Middle frontal gyrus (tissue), 1 donor: ENCODE data around the gene PLPP3.

Experiments
- DNase-seq: peaks from one replicate; pipeline ENCODE4 v3.0.0-alpha.2; 2015; ENCODE audit warnings: low spot score; ENCODE audit errors: extremely low spot score

PLPP3 gene

DNA sequence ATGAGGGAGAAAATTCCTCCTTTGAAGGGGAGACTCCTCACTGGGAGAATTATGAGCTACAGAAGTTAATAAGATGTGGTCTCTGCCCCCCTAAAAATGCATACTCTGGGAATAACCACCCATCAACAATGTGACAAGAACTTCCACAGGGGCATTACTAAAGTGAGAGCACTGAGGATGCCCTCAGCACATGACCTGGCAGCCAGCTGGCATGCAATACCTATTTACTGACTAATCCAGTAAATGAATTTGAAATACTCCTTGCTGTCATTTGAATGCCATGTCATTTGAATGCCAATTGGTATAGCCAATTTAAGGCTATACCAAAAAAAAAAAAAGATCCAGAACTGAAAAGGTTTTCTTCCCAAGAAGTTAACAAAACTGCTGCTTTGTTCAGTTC is 30.8 kb downstream of the PLPP3 start:
- DNase-seq: no peak

DNA sequence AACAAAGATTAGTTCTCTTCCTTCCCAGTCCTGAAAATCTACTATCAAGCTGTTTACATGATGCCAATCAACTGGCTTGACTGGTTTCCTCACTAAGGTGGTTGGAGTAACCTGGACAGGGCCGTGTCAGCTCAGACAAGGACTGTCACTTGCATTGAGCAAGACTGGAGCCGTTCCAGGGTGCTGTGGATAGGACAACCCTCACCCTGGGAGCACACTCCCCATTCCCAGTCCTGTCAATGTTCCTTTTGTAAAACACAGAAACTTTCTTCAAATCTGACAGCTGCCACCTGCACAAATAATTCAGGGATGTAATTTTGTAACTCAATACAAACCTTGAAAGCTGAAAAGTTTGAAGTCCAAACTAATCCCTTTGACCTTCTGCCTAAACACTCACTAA is 31.4 kb downstream of the PLPP3 start:
- no peak for DNase-seq

DNA sequence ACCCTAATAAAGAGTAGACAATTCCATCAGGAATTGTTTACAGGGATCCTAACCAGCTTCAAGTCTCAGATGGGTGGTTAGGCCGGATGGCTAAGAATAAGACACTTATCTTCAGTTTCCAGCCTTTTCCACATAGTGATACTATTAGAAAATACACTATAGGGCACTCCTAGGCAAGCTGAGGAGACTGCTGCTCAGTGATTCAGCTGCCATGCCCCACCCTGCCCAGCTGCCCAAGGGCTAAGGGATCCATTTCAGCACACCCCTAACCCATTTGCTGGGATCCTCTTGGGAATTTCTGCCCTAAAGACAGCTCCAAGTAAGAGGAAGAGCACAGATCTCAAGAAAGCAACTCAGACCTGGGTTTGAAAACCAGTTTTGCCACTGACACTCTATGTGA is 31.9 kb downstream of the PLPP3 start:
- DNase-seq: no peak

DNA sequence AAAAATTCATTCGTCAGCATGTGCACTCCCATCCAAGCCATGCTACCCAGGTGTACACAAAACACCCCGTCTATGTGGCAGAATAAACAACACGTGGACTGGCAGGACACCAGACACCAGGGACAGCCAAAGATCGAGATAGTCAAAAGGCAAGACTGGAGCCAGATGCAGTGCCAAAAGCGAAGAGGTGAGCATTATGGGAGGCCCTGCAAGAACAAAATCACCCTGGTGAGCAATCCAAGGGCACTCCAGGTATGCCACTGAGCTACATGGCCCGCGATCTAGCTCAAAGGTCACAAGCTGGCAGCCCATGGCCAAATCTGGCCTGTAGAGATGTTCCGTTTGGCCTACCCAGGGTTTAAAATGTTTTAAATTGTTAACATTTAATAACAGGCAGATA is 33.7 kb downstream of the PLPP3 start:
- no peak for DNase-seq

DNA sequence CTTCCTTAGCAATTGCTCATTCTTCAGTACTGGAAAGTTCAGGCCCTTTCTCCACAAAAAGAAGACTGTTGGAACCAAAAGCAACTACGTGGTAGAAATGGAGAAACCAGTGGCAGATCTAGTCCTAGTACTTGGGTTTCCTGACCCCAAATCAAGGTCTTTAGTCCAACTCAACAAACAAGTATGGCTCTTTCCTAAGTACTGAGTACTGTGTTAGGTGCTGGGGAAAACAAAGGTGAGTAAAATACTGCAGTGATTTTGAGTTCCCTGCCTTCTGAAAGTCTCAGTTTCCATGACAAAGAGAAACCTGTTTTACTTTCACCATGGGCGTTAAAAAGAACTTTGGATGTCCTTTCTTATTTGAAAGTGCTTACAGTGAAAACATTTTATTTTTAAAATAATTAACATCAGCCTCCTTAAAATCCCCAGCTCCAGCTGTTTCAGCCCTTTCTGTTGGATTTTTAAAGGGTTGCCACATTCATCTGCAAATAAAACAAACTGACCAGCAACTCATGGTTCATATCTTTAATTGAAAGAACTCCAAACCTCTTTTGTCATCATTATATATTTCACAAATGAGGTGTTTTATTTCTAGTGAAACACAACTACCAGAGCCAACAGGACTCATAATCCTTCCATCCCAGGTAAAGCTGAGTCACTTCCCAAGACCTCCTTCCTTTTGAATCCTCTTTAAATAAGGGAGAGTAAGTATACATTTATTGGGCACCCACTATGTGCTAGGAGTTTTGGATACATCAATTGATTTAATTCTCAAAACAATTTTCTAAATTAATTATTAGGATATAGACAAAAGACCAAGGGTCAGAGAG is 35.4 kb downstream of the PLPP3 start:
- DNase-seq: no peak

DNA sequence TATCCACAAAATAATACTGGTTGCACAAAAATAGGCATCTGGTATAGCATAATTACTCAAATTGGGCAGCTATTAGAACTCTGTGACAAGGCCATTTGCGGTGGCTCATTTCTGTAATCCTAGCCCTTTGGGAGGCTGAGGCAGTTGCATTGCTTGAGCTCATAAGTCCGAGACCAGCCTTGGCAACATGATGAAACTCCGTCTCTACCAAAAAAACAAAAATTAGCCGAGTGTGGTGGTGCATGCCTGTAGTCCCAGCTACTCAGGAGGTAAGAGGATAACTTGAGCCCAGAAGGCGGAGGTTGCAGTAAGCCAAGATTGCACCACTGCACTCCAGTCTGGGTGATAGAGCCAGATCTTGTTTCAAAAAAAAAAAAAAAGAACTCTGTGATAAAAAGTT is 36.7 kb downstream of the PLPP3 start:
- no peak for DNase-seq

DNA sequence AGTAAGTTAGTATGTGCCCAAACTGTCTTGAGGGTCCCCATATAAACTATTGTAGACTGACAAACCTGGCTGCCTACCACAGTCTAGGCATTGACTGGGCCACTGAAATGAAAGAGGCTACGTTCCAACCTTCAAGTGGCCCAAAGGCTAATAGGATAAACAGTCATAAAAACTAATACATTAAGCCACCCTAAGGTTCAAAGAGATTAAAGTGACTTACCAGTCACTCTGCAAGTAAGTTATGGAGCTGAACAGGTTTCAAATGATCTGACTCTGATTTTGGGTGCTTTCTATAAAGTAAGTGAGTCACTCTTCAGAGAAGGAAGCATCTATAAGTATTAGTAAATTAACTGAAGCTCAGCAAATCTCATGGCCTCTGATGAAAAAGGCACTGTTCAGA is 38.0 kb downstream of the PLPP3 start:
- DNase-seq: no peak

DNA sequence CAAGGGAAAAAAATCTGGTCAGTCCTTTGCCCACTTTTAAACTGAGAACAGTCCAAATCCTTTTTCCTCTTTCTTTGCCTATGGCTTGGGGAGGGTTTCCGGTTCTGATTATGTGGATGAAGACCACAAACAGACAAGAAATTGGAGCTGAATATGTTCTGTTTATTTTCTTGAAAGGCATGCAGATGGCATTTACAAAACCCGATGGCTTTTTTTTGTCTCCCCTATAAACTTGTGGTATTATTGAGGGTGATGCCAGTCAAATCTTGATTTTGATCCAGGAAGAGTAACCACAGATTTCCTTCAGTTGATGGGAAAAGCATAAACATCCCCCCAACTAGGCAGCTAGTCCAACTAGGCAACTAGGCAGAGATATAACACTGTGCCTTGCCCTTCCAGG is 38.9 kb downstream of the PLPP3 start:
- DNase-seq: no peak

DNA sequence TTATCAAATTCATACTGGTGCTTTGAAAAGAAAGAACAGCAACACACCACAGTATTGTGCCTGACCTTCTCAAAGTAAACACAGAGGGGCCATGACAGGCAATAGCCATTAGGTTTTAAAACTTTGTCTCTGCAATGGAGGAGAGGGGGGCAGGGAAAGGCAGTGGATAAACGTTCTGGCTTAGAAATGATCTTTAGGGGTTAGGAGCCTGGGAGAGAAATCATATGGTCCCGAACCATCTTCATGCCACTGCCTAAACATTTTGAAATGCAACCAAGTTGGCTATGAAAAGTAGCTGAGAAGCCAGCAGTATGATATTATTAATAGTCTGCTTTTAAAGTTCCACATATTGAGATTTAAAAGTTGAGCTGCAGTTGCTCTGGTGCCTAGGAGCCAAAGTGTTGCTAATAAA is 39.8 kb downstream of the PLPP3 start:
- DNase-seq: no peak

DNA sequence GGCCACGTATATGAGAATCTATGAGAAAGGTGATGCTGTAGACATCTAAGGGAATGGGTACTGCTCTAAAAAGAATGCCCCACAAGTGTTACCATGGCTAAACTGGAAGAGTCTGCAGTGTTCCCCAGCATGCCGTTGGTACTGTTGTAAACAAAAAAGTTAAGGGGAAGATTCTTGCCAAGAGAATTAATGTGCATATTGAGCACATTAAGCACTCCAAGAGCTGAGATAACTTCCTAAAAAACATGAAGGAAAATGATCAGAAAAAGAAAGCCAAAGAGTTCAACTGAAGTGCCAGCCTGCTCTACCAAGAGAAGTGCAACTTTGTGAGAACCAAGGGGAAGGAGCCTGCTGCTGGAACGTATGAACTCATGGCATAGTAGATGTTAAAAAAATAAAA is 40.8 kb downstream of the PLPP3 start:
- no peak for DNase-seq

DNA sequence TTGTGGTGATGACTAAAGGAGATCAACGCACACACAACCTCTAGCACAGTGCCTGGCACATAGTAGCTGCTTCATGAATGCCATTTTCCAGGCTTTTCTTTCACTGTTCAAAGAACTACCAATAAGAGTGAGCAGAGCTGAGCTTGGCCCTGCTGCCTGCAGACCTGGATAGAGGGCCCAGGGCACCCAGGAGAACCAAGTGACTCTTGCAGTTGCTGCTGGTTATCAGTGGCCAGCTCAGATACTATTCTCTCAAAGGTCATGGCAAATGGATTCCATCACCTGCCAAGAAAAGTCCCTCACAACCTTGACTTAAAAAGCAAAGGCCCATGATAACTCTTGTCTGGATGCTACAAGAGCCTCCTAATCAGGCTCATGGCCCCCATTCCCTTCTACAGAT is 41.7 kb downstream of the PLPP3 start:
- no peak for DNase-seq

DNA sequence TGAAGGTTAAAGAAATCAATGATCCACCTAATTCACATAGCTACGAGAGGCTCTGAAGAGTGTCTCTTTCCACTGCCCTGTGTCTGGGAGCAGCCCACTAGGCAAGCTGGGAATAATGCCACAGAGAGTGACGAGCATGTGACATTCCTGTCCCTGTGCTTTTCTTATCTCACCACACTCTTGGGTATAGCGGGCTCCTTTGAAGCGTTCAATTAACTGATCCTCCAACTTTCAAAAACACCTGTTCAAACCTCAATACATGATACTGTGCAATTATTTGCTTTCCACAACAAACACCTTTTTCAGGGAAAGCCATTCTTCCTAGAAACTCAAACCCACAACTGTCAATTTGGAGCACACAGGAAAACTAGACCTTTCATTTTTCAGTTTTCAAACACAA is 43.4 kb downstream of the PLPP3 start:
- DNase-seq: no peak

DNA sequence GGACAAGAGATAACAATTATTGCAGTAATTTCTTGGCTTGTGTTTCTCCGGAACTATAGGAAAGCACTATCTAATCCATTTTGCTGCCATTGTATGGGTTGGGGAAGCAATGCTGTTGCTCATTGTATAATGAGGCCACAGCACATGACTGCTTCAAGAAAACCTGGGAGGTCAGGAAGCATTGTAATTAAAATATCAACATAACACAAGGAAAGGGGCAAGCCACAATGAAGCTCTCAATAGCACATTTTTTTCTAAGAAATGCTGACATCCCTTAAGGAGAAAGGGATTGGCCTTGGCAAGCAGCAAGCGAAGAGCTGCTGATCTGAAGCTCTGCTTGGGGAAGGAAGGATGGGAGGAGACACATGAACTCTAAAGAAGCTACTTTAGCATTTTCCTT is 44.0 kb downstream of the PLPP3 start:
- no peak for DNase-seq

DNA sequence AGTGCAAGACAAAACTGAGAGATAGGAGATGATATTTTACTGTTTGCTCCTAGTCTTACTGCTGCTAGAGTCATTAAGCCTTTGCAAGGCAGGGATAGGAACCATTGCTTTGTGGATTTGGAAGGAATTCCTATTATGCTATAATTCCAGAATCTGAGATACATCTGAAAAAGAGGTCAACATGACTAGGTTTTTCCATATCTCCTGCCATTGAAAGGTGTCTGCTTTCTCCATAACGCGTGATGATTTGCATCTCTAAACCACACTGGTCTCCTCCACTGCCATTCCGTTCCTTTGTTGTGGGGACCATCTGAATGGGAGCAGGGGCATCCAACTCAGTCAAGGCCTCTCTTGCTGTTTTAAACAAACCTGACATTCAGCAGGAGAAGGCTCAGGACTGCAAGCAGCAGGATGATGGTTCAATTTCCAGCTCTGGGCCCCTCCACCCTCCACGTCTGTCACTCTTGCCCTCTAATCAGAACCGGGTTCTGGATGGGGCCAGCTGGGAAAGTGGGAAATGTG is 45.2 kb downstream of the PLPP3 start:
- DNase-seq: no peak

DNA sequence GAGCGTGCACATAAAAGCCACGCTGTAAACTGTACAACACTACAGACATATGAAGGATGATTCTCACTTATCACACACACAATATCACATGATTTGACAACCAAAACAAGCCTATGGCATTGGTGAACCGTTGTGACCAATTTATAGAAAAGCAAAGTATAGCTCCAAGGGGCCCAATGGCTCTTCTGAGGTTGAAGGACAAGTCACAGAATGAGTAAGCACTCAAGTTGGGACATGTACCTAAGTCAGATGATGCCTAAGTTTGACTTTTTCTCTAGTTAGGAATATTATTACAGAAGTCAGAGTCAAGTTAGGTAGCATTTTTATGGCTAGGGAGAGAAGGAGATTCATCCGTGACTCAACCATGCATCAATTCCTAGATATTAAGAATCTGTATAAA is 45.7 kb downstream of the PLPP3 start:
- DNase-seq: no peak

DNA sequence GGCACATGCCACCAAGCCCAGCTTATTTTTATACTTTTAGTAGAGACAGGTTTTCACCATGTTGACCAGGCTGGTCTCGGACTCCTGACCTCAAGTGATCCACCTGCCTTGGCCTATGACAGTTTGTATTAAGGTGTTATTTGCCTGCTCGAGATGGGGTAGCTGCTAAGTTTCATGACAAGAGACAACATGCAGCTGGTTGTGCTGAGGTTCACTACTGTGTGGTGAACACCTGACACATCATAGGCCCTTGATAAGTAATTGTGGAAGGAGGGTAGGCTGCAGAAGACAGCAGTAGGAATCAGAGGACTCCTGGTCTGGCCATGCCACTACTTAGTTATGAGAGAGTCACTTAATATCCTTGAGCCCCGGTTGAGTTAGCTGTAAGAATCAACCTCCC is 46.2 kb downstream of the PLPP3 start:
- no peak for DNase-seq

DNA sequence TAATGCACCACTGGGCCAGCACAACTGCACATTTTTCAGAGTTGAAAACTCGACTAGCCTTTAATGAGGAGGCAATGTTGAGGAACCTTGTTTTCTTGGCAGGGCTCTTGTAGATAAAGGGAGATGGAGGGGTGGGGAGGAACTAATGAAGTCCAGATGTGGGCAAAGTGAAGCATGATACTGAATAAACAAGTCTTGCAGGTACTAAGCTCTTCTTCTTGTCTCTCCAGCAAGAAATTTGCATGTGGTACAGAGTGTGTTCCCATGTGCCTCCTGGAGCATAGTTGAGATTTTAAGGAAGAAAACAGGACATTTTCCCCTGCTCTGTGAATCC is 47.0 kb downstream of the PLPP3 start:
- DNase-seq: no peak

DNA sequence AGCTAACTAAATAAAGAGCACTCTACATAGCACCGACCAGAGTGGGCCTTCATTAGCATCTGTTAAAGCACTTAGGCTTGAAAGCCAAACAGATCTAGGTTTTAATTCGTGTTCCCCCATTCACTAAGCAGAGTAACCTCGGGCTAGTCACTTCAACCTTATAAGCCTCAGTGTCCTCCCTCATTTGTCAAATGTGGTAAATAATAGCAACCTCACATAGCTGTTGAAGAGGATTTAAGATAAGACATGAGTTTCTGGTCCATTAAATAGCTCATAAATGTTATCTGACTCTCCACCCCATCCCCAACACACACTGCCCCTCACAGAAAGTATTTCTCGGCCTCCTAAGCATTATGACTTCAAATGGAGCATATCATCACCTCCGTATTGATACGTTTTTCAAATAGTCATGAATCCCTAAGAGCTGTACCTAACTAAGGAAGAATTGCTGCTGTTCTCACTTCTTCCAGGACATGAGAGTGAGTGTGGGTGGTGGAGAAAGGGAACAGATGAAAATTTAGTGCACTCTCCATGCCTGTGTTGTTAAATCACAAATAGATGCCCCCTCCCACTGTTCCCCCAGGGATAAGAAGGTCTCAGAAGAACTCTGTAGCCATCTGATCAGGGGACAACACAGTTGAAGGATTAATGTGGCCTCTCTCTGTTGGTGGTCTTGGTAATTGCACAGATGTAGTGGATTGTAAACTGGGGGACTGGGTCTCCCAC is 47.6 kb downstream of the PLPP3 start:
- DNase-seq: no peak

DNA sequence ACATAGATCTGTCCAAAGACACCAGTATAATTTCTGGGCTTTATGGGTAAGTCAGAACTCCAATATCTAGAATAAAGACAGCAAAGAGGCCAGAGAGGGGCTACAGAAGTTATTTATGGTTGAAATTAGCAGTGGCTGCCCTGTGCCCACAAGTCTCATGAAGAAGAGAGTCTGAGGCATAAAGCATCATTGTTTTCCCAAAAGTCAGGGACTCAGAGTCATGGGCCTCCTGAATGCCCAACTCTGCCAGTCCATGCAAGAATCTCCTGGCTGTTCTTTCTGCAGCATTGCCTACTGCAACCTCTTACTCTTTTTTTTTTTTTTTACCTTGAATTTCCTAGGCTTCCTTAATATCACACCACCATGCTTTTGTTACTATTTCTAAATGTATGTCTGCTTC is 49.6 kb downstream of the PLPP3 start:
- DNase-seq: no peak

DNA sequence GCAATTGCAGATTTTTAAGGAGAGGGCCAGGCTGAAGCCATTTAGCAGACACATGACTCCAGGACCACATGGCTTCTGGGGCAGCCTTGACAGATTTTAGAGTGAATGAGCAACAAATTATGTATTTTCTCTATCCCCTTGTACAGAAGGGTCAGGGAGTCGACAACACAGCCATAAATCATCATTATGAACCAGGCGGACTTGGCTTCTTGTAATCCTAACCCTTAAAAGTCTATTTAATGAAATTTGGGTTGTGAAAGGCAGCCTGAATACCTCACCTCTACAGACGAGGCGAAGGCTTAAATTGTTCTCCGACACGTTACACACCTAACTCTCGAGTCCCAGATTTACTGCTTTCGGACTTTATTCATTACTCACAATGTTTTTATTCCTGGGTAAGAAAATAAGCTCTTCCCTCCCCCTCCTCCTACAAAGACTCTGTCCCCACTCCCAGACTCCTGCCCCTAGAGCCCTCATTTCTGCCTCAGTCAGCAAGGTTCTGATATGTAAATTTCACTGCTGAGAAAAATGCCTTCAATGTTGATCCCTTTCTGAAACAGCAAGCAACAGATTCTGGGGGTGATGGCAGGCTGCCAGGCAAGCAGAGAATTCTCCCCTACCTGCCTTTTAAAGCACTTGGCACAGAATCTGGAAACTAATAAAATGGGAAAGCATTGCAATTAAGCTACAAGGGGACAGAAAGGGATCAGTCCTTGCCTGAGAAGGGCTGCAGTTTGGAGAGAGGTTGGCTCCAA is 51.6 kb downstream of the PLPP3 start:
- DNase-seq: no peak

DNA sequence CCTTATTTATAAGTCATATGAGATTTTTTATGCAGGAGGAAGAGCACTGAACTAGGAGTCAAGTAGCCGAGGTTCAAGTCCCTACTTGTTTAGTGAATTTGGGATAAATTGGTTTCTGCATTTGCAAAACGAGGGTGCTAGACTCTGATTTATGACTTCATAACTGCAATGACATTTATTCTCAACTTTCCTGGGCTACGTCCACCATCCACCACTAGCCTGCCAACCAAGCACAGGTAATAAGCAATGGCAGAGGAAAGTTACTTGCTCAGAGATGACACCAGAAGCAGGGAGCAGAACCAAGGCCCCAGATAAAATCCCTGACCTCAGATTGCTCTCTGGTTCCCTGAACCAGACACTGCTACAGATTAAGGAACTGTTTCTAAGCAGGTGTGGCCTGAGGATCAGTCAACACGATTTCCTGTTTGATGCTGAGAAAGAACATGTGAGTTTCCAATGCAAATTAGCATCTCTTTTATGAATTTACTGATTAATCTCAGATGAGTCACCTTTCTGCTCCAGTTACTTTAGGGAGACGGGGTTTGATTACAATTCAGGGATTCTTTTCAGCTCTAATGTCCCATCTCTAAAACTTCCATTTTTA is 52.7 kb downstream of the PLPP3 start:
- no peak for DNase-seq
